IPS-20b (cell line): ENCODE results near the gene RELL1.

Source experiments
- H3K27ac ChIP-seq: one replicate; pipeline ENCODE4 v1.5.1; 2013; ENCODE audit warnings: low read length
- H3K27me3 ChIP-seq: 2 replicates; pipeline ENCODE4 v1.6.1; 2013; ENCODE audit warnings: mild to moderate bottlenecking, low read length, inconsistent platforms; ENCODE audit not compliant: insufficient read depth
- H3K36me3 ChIP-seq: 2 replicates; pipeline ENCODE4 v1.6.1; 2013; ENCODE audit warnings: low read depth, mild to moderate bottlenecking, inconsistent platforms, low read length, moderate library complexity; ENCODE audit not compliant: insufficient read depth
- H3K4me1 ChIP-seq: 2 replicates; pipeline ENCODE4 v1.6.1; 2013; ENCODE audit warnings: mild to moderate bottlenecking, control low read depth, inconsistent platforms, low read length, moderate library complexity; ENCODE audit not compliant: insufficient read depth
- H3K4me3 ChIP-seq: 2 replicates; pipeline ENCODE4 v1.5.1; 2013; ENCODE audit warnings: mild to moderate bottlenecking, low read length, inconsistent platforms
- H3K9ac ChIP-seq: 2 replicates; pipeline ENCODE4 v1.6.1; 2013; ENCODE audit warnings: low read depth, mild to moderate bottlenecking, inconsistent platforms, low read length, moderate library complexity
- H3K9me3 ChIP-seq: 2 replicates; pipeline ENCODE4 v1.6.1; 2013; ENCODE audit warnings: mild to moderate bottlenecking, low read depth, low read length, inconsistent platforms; ENCODE audit not compliant: insufficient read depth

Gene RELL1

DNA sequence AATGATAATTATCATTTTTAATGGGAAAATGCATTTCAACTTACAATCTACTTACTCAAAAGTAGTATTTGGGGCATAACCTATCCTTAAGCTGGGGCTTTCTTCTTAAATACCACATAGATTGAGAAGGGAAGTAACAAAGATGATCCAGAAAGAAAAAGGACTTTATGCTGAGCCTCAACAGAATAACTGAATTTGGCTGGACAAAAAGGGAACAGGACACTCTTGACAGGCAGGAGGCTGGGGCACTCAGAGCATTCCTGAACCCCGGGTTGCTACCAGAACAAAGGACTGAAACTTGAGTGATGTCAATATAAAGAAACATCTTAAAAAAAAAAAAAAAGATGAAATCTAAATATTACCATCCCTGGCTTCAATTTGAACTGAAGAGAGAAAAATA lies 23.9 kb downstream of the RELL1 start:
- no peak overlapping the region for H3K27ac ChIP-seq
- no peaks in the 10 kb centered on the region for H3K36me3 ChIP-seq

DNA sequence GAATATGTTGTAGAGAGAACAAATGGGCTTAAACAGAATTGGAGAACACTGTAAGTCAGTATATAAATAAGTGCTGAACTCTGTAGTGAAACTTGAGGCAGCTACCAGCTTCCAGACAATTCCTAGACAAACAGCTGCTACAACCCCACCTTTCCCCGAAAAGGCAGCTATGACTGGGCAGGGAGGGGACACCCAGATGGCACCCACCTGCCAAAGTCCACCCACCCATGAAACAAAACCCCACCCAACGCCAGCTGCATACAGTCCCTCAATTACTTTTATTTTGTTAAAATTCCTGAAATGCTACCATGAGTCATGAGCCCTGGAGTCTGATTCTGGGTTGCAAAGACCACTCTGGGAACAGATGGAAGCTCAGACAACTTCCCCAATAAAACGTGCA lies 24.4 kb downstream of the RELL1 start:
- peaks cover 38% of the 10 kb centered on the region for H3K4me1 ChIP-seq
- H3K9ac ChIP-seq, result no peak overlapping the region
- H3K27ac ChIP-seq, result no peak overlapping the region
- peaks cover 7% of the 10 kb centered on the region; the same call in 1 of the 2 replicates for H3K9me3 ChIP-seq
- peaks cover 11% of the 10 kb centered on the region; the same call in 1 of the 2 replicates for H3K27me3 ChIP-seq
- no peaks in the 10 kb centered on the region for H3K36me3 ChIP-seq
- no peak overlapping the region for H3K4me3 ChIP-seq

More for the DNA sequence above, 23.9 kb downstream of the RELL1 start:
- H3K4me3 ChIP-seq, result no peak overlapping the region
- peaks cover 3% of the 10 kb centered on the region; the same call in 1 of the 2 replicates for H3K9me3 ChIP-seq
- H3K9ac ChIP-seq, result no peak overlapping the region
- peaks cover 11% of the 10 kb centered on the region; the same call in 1 of the 2 replicates for H3K27me3 ChIP-seq
- H3K4me1 ChIP-seq, result peaks cover 38% of the 10 kb centered on the region

DNA sequence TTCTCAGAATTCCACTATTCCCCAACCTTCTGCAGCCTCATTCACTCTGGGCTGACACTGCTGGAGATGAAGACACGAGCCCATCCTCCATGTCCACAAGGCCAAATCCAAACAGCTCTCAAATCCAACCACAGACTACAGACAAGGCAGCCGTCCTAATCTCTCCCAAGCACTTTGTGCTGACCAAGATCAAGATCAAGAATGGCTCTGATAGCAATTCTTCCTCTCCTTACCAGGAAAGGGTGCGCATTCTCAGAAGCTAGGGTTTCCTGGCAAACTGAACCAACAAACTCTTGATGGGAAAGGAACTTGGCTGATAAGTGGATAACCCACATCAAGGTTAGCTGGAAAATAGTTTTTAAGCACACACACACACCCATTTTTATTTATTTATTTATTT lies 26.5 kb downstream of the RELL1 start:
- no peaks in the 10 kb centered on the region for H3K36me3 ChIP-seq
- peaks cover 29% of the 10 kb centered on the region for H3K4me1 ChIP-seq
- no peak overlapping the region for H3K4me3 ChIP-seq
- no peaks in the 10 kb centered on the region for H3K27me3 ChIP-seq
- H3K27ac ChIP-seq, result no peak overlapping the region
- H3K9ac ChIP-seq, result no peak overlapping the region
- peaks cover 17% of the 10 kb centered on the region for H3K9me3 ChIP-seq

DNA sequence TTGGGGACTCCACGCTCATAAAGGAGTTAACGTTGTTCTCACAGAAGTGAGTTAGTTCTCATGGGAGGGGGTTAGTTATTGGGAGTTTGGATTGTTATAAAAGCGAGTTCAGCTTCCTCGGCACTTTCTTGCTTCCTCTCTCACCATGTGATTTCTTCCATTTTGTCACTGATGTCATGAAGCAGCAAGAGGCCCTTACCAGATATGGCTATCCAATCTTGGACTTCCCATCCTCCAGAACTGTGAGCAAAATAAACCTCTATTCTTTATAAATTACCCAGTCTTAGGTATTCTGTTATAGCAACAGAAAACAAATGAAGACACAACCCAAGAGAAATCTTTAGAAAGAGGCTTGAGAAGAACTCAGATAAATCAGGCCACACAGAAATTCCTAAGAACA lies 29.5 kb downstream of the RELL1 start:
- no peak overlapping the region for H3K4me3 ChIP-seq

DNA sequence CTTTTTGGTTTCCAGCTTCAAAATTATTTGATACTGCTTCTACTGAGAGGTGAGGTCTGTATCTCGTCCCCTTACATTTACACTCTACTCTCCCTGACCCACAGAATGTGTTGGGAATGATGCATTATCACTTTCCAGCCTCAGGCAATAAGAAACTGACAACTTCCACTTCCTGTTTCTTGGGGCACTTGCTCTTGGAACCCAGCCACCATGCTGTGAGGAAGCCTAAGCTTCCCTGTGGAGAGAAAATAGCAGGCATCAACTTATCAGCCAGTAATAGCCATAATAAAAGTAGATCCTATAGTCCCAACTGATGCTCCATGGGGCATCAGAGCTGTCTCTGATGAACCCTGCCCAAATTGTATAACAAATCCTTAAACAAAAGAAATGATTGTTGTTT lies 32.6 kb downstream of the RELL1 start:
- no peaks in the 10 kb centered on the region for H3K27me3 ChIP-seq
- peak overlapping the region; percentile 34; the same call in 1 of the 2 replicates for H3K4me3 ChIP-seq
- H3K27ac ChIP-seq, result no peak overlapping the region
- peaks cover 35% of the 10 kb centered on the region for H3K4me1 ChIP-seq
- H3K36me3 ChIP-seq, result no peaks in the 10 kb centered on the region
- peaks cover 17% of the 10 kb centered on the region for H3K9me3 ChIP-seq
- no peak overlapping the region for H3K9ac ChIP-seq

More for the DNA sequence above, 29.5 kb downstream of the RELL1 start:
- H3K9ac ChIP-seq, result no peak overlapping the region
- H3K9me3 ChIP-seq, result peaks cover 17% of the 10 kb centered on the region
- H3K27ac ChIP-seq, result no peak overlapping the region
- no peaks in the 10 kb centered on the region for H3K27me3 ChIP-seq
- no peaks in the 10 kb centered on the region for H3K36me3 ChIP-seq
- H3K4me1 ChIP-seq, result peaks cover 37% of the 10 kb centered on the region

DNA sequence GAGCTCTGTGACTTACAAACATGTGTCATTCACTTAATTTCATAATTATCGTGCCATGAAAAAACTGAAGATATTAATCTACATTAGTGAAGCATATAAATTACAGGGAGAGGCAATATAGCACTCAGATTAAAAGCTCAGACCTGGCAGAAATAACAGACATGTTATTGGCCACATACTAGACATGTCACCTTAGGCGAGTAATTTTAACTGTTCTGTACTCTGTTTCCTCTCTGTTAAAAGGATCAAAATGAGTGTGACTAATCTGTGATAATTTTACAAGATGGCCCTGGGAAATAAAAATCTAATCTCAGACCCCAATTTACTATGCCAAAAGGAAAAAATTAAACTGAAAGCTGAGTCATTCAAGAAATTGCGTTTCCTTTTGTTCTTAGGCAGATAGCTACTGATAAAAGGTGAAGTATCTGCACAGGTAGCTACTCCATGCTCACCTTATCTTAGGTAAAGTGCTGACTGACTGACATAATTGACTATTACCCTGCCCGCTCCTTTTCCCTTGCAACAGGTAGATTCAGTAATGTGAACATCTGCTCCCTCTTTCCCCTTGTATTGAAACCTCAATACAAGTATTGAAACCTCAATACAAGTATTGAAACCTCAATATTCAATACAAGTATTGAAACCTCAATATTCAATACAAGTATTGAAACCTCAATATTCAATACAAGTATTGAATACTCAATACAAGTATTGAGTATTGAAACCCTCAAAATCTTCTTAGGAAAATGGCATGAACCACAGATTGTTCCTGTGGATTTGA lies 33.2 kb downstream of the RELL1 start:
- Histone ChIP-seq H3K36me3 (no peaks in the 10 kb centered on the region), H3K27me3 (no peaks in the 10 kb centered on the region), H3K27ac (no peak overlapping the region), H3K4me3 (no peak overlapping the region; the same call in 1 of the 2 replicates), H3K4me1 (peaks cover 35% of the 10 kb centered on the region), H3K9me3 (peaks cover 17% of the 10 kb centered on the region), H3K9ac (no peak overlapping the region)

DNA sequence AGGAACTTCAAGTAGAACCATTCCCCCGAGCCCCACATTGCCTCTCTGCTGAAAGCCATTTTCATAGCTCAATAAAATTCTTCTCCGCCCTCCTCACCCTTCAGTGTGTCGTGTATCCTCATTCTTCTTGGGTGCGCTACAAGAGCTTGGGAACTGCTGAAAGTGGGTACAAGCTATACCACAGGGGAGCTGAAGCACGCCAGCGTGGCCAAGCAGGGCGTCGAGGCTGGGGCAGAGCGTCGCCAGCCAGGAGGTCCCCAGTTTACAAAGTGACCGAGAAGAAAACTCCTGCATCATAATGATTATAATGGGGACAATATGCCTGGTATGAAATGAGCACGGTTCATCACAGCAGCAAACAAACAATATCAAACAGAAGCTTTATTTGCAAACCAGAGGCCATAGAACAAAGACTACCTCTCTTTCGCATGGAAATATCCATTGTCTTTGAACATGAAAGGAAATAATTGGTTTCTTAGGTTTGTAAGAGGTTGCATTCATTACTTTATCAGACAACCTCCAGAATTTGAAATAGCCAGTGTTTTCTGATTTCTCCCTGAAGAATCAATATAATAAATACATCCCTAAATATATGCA lies 34.3 kb downstream of the RELL1 start:
- H3K27me3 ChIP-seq, result no peaks in the 10 kb centered on the region
- H3K27ac ChIP-seq, result no peak overlapping the region
- peaks cover 11% of the 10 kb centered on the region; the same call in 1 of the 2 replicates for H3K9me3 ChIP-seq
- no peak overlapping the region for H3K9ac ChIP-seq
- H3K4me1 ChIP-seq, result peaks cover 35% of the 10 kb centered on the region
- peak overlapping the region; percentile 13; the same call in 1 of the 2 replicates for H3K4me3 ChIP-seq
- peaks cover 4% of the 10 kb centered on the region; the same call in 1 of the 2 replicates for H3K36me3 ChIP-seq

DNA sequence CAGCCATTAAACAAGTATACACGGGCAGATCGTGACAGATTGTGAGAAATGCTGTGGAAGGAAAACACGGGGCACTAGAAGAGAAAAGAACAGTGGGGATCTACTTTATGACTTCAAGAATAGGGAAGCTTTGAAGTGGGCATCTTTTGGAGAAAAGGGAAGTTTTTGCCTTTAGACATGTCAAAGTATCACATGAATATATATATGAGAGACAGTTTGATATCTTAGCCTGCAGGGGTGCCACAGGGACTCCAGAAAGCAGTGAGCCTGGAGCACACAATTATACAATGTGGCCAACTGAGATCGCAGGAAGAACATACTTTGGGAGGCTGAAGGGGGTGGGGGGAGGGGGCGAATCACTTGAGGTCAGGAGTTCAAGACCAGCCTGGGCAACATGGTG lies 35.7 kb downstream of the RELL1 start:
- Histone ChIP-seq H3K27ac (no peak overlapping the region), H3K4me3 (no peak overlapping the region), H3K27me3 (no peaks in the 10 kb centered on the region), H3K9me3 (no peaks in the 10 kb centered on the region), H3K4me1 (peaks cover 35% of the 10 kb centered on the region), H3K9ac (no peak overlapping the region), H3K36me3 (peaks cover 6% of the 10 kb centered on the region)

DNA sequence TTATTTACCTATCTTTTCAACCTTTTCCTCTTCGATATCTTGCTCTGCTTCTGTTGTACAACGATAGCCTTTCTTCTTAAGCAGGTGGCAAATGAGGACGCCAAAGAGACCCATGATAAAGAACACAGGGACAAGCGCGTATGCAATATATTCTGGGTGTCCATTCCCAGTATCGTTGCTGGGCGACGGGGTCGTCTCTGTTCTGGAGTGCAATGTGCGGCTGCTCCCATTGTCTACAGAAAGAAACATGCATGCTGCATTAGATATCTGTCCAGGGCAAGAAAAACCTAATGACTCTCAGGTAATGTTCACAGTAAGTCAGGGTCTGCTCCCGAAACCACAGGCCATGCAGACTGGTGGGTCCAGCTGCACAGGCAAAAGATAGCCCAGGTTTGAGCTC lies 36.9 kb downstream of the RELL1 start:
- no peaks in the 10 kb centered on the region for H3K27me3 ChIP-seq
- peaks cover 32% of the 10 kb centered on the region for H3K4me1 ChIP-seq
- no peak overlapping the region for H3K4me3 ChIP-seq
- H3K9ac ChIP-seq, result no peak overlapping the region
- H3K9me3 ChIP-seq, result no peaks in the 10 kb centered on the region
- H3K27ac ChIP-seq, result no peak overlapping the region
- peaks cover 6% of the 10 kb centered on the region for H3K36me3 ChIP-seq

DNA sequence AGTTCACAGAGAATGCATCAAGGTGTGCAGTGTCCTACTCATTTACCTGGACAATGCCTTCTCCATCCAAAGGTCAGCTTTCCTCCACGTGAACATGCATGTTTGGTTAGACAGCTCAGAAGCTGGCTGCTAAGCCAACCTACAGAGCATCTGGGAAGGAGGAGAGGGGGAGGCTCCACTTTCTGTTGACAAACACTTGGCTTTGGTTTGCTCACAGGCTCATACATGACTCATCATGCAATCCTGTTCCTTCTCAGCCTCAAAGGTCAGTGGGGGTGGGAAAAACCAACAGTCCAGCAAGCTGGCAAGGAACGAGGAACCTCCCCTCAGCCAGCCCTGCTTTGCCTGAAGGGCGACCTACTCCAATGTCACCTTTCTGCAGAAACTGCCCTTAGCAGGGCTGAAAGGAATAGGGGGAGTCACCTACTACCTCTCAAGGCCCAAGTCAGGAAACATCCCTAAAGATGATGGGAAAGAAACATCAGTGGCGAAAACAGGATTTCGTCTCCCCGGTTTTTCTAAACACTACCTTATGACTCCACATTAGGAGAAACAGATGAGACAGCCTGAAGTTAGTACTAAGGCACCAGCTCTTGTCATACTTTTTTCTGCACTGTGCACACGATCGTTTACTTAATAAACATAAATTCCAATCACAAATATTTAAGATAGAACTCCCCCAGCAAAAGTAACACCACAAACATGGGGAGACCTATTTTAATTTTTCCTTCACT lies 37.9 kb downstream of the RELL1 start:
- Histone ChIP-seq H3K9me3 (no peaks in the 10 kb centered on the region), H3K9ac (no peak overlapping the region), H3K4me3 (no peak overlapping the region), H3K27me3 (no peaks in the 10 kb centered on the region), H3K27ac (no peak overlapping the region), H3K4me1 (peaks cover 22% of the 10 kb centered on the region), H3K36me3 (peaks cover 6% of the 10 kb centered on the region)

DNA sequence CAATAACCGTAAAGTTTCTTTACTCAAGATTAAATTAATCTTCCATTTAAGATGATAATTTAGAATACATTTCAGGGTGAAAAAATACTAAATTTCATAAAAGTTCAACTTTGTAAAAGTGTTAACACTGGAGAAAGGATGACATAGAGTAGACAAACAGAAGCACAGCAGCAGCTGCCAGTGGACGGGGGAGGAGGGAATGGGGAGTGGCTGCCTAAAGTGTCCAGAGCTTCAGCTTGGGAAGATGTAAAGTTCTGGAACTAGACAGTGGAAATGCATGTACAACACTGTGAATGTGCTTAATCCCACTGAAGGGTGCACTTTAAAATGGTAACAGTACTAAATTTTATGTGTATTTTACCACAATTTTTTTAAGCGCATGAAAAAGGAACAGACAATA lies 39.9 kb downstream of the RELL1 start:
- H3K27me3 ChIP-seq, result no peaks in the 10 kb centered on the region
- H3K9me3 ChIP-seq, result no peaks in the 10 kb centered on the region
- H3K27ac ChIP-seq, result no peak overlapping the region
- peaks cover 6% of the 10 kb centered on the region for H3K36me3 ChIP-seq
- H3K9ac ChIP-seq, result no peak overlapping the region
- peaks cover 18% of the 10 kb centered on the region for H3K4me1 ChIP-seq
- no peak overlapping the region for H3K4me3 ChIP-seq
